ENCODE measurements around the gene ZNF786.

Gene ZNF786

DNA sequence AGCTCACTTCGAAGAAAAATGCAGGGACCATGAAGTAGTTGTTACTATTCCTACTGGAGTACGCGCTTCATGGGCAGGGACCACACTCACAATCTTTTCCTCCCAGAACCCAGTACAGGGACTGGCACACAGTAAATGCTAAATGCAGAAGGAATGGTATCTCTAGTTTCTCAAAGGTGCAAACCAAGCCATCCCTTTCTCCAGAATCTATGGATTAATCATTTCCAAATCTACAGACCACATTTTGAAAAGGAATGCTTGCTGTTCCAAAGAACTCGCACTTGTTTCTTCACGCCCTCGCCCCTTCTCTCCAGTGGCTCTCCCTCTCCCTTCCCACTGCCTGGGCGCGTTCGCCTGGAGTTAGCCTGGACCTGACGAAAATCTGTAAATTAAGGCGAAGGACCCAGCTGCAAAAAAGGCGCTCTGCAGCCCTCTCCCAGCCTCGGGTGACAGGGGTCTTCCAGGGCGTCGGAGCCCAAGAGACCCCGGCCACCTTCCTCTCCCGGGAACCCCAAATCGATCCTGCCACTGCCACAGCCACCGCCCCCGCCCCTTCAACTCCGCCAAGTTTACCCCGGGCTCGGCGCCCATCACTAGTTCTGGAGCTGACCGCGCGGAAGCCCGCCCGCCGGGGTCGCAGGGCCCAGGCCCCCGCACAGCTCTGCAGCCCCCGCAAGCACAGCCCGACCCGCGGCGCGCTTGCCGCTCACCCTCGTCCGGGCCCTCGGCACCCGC lies 62.7 kb downstream of the ZNF786 start:
- peak; percentile 19 for DNase-seq

DNA sequence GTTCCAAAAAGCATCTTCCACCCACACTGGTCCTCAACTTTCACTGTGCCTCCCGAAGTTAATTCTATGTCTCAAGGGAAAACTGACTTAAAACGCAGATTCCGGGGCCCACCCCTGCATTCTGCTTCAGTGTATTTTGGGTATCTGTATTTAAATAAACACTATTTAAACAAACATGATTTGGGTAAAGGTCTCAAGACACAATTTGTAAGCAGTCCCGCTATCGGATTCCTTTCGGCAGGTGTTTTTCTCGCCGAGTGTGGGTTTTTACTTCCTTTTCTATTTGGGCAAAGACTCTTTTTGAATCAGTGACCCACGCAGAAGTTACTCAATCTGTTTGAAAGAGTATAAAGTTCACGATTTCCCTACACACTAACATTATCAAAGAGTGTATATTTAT lies 63.5 kb downstream of the ZNF786 start:
- DNase-seq, result no peak

DNA sequence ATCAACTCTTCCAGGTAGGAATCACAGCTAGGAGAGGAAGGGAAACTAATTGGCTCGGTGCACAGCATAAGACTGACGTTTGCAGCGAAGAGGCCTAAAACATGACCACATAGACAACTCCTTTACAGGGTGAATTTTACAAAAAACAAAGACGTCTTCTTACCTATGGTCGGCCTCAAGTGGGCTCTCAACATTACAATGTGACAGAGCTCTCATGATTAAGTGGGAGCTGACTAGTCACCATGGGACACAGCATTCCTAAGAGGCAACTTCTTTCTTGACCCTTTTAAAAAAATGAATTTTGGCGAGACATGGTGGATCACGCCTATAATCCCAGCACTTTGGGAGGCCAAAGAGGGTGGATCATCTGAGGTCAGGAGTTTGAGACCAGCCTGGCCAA lies 66.9 kb downstream of the ZNF786 start:
- DNase-seq, result peak; percentile 16

DNA sequence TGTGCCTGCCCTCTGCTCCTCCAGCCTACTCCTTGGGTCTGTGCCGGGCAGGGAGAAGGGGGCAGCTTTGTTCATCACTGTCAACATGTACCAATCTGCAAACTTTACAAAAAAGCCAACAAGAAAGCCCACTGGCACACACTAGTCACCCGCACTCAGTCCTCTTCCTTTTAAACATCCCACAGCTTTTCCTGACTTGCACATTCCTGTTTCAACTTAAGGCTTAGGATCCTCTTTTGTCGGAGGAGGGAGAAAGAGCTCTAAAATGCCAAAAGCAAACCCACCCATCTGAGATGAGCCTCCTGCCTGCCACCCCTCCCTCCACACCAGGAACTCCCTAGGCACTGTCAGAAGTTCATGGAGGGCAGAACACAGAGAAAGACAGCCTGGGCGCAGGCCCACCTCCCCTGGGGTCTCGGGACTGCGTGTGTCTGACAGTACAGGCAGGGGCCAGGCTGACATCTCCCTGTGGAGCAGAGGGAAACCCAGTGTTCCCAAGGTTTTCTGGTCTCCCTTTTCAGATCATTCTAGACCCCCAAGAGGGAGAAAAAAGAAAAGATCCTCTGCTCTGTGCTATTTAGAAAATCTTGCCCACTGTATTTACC lies 67.7 kb downstream of the ZNF786 start:
- DNase-seq, result no peak

DNA sequence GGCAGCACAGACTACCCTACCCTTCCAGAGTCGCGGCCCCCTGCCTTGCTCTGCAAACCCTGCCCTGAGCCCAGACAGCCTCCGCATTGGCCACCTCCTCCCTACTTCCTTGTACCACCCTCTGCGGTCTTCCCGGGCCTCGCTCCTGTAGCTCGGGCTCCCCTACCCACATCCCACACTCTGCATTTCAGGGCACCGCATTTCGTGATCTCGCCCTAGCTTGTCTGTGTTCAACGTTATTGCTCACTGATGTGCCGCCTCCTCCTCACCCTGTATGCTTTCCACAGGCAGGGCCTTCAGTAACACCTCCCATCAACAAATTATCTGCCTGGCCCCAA lies 68.8 kb downstream of the ZNF786 start:
- DNase-seq, result no peak

DNA sequence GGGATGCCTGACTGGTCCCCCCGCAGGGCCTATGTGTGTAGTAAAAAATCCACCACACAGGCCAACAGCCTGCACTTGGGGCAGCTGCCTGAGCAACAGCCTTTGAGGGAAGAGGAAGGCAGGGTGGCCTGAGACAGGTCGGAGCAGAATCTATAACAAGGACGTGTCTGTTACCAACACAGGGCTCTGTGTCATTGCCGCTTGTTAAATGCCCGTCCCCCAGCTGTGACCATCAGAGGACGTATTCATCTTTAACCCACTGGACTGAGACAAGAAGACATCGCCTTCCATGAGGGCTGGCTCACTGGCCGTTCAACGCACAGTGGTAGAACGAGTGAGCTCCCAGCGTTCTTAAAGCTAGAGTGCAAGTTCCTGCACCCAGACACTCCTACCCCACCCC lies 70.0 kb downstream of the ZNF786 start:
- DNase-seq, result no peak

All from DMS79 treated with DMSO at 0.1 percent for 48 hours (cell line).